A673 (cell line): ENCODE data around the gene RPS21. TPM values are rescaled to one million over a fixed set of nuclear protein-coding genes. Genes with fewer than 3 reads are reported as not detected.
A peak's percentile ranks its signal among the peaks of the same experiment; 100 is the strongest.

Experiments
- BruUV-seq: library from RNA; stranded (reverse); fragments of 400-500 nt; replicated peaks from 2 replicates; lab custom pipeline; 2021; lab: Mats Ljungman, UMichigan
- CTCF ChIA-PET: fragments of 300-600 bp; sonication (Branson Sonifier 250); formaldehyde crosslinking; loops from one replicate; lab custom pipeline; 2022; ENCODE audit warnings: antibody characterized with exemption; lab: Charles Lee
- POLR2A ChIA-PET: fragments of 300-600 bp; sonication (Branson Sonifier 250); formaldehyde crosslinking; loops from one replicate; lab custom pipeline; 2022; ENCODE audit warnings: antibody characterized with exemption; ENCODE audit not compliant: low non-redundant PET; lab: Charles Lee
- DNase-seq: peaks from one replicate; pipeline ENCODE4 v3.0.0-alpha.2; 2015; ENCODE audit warnings: low spot score
- H3K27ac ChIP-seq: fragments of 200-600 bp; sonication (generic); 2 replicates; pipeline ENCODE4 v1.5.1; 2016; ENCODE audit warnings: mixed run types, low read depth, mild to moderate bottlenecking, mixed read lengths, antibody characterized with exemption, low read length; ENCODE audit not compliant: poor library complexity, severe bottlenecking
- H3K27me3 ChIP-seq: fragments of 200-600 bp; sonication (generic); replicated peaks from 2 replicates; pipeline ENCODE4 v1.6.1; 2017; ENCODE audit warnings: mixed run types, low read depth, mild to moderate bottlenecking, mixed read lengths, antibody characterized with exemption, low read length; ENCODE audit not compliant: insufficient read depth, poor library complexity
- H3K36me3 ChIP-seq: fragments of 200-600 bp; sonication (generic); 2 replicates; pipeline ENCODE4 v1.6.1; 2016; ENCODE audit warnings: mixed run types, mild to moderate bottlenecking, mixed read lengths, antibody characterized with exemption, low read length; ENCODE audit not compliant: insufficient read depth, poor library complexity, severe bottlenecking
- H3K4me1 ChIP-seq: fragments of 200-600 bp; sonication (generic); 2 replicates; pipeline ENCODE4 v1.6.1; 2017; ENCODE audit warnings: mixed run types, mild to moderate bottlenecking, mixed read lengths, antibody characterized with exemption, low read length; ENCODE audit not compliant: insufficient read depth, poor library complexity, severe bottlenecking
- H3K4me3 ChIP-seq: fragments of 200-600 bp; sonication (generic); 2 replicates; pipeline ENCODE4 v1.5.1; 2016; ENCODE audit warnings: low read depth, mixed run types, mild to moderate bottlenecking, mixed read lengths, low read length; ENCODE audit not compliant: poor library complexity, severe bottlenecking
- H3K9me3 ChIP-seq: fragments of 200-600 bp; sonication (generic); 2 replicates; pipeline ENCODE4 v1.6.1; 2016; ENCODE audit warnings: mixed run types, low read depth, mild to moderate bottlenecking, mixed read lengths, antibody characterized with exemption, low read length; ENCODE audit not compliant: poor library complexity, severe bottlenecking
- CTCF ChIP-seq: fragments of 300-800, 200-600 bp; sonication (generic); conservative IDR thresholded peaks from 2 replicates; pipeline ENCODE4 v1.5.1; 2017; ENCODE audit warnings: low read depth, mild to moderate bottlenecking, antibody characterized with exemption, low read length, moderate library complexity, mixed read lengths
- EZH2 ChIP-seq: fragments of 200-600 bp; sonication (generic); IDR thresholded peaks from 2 replicates; pipeline ENCODE4 v1.6.1; 2017; ENCODE audit warnings: borderline replicate concordance, low read depth, mild to moderate bottlenecking, mixed read lengths, antibody characterized with exemption, low read length; ENCODE audit not compliant: poor library complexity, severe bottlenecking
- intact Hi-C: fragments of 100-400 bp; cut with micrococcal nuclease; formaldehyde crosslinking; loops from one replicate; pipeline ENCODE4 v1.10.0; 2022; ENCODE audit not compliant: unreplicated experiment
- total RNA-seq: library from RNA; stranded (reverse); gene quantifications from 2 replicates; pipeline ENCODE4 v1.2.3, GENCODE V29; 2021

RPS21 gene
- total RNA-seq, 1 experiment from 2014 or later, result 1,506 TPM

GRCh38 chr20:62366370-62367135 lies 20.4 kb upstream of the RPS21 start:
- POLR2A ChIA-PET, result no interaction called here
- Histone ChIP-seq H3K9me3 (no peaks in the 10 kb centered on the region), H3K36me3 (no peaks in the 10 kb centered on the region), H3K4me3 (peak overlapping the region; percentile 58), H3K4me1 (peaks cover 29% of the 10 kb centered on the region), H3K27ac (no peak overlapping the region), H3K27me3 (peaks cover 23% of the 10 kb centered on the region)
- CTCF ChIA-PET, result interaction anchor here (0.9 kb wide), 1 partner anchor 21 kb away, joined by 3 read pairs; the partner anchor contains the start of gene RPS21
- DNase-seq, result no peak
- TF ChIP-seq EZH2 (no peak), CTCF (no peak)
- BruUV-seq, result no TSS peak
- intact Hi-C loops, result no loop called here

GRCh38 chr20:62367136-62367632 lies 19.7 kb upstream of the RPS21 start, which contains the start of gene LAMA5:
Gene LAMA5 (minus strand): TSS chr20:62367312. CDS start chr20:62367245, 67 bp downstream.
- Histone ChIP-seq H3K36me3 (no peaks in the 10 kb centered on the region), H3K4me3 (peak within 1 kb of the TSS; percentile 58), H3K9me3 (no peaks in the 10 kb centered on the region), H3K4me1 (peaks cover 29% of the 10 kb centered on the region), H3K27ac (no peak within 1 kb of the TSS), H3K27me3 (peaks cover 23% of the 10 kb centered on the region)
- TF ChIP-seq CTCF, result no peak
- TF ChIP-seq EZH2, result no peak
- no TSS peak for BruUV-seq
- intact Hi-C loops, result no loop called here
- no peak for DNase-seq
- CTCF ChIA-PET, result interaction anchor here (0.9 kb wide), 1 partner anchor 20 kb away, joined by 3 read pairs; the partner anchor contains the start of gene RPS21
- POLR2A ChIA-PET, result no interaction called here

GRCh38 chr20:62367633-62368391 lies 19.1 kb upstream of the RPS21 start:
- TF ChIP-seq CTCF, result no peak
- TF ChIP-seq EZH2, result no peak
- intact Hi-C loops, result no loop called here
- H3K27ac ChIP-seq, result no peak overlapping the region
- peak overlapping the region; percentile 28 for H3K4me3 ChIP-seq
- no TSS peak for BruUV-seq
- peaks cover 29% of the 10 kb centered on the region for H3K4me1 ChIP-seq
- ChIA-PET POLR2A (no interaction called here), CTCF (no interaction called here)
- H3K9me3 ChIP-seq, result no peaks in the 10 kb centered on the region
- no peak for DNase-seq
- H3K36me3 ChIP-seq, result no peaks in the 10 kb centered on the region
- peaks cover 23% of the 10 kb centered on the region for H3K27me3 ChIP-seq
